K562 (cell line): ENCODE measurements around the gene MCM3. TPM values are rescaled to one million over a fixed set of nuclear protein-coding genes. Genes with fewer than 3 reads are reported as not detected.

Experiments used
- BRD9 ChIP-seq: fragments of 450-650 bp; IDR thresholded peaks from 2 replicates; pipeline ENCODE4 v1.6.1; 2018; ENCODE audit warnings: low read depth; ENCODE audit not compliant: partially characterized antibody
- CBFA2T3 ChIP-seq: fragments of 450-650 bp; IDR thresholded peaks from 2 replicates; pipeline ENCODE4 v1.6.1; 2017
- CHD2 ChIP-seq: IDR thresholded peaks from 2 replicates; pipeline ENCODE4 v1.6.1; 2011; ENCODE audit warnings: low read depth, low read length
- DPF2 ChIP-seq: fragments of 450-650 bp; IDR thresholded peaks from 2 replicates; pipeline ENCODE4 v1.6.1; 2016
- FOXK2 ChIP-seq, 2 experiments: fragments of 450-650 bp; IDR thresholded peaks in 1 of 2; conservative IDR thresholded peaks in 1 of 2; 2 replicates each; pipeline ENCODE4 v1.6.1; 2016; ENCODE audit warnings: low read depth in 2 of 2, mild to moderate bottlenecking in 1 of 2
- GABPB1 ChIP-seq: sonication (generic); formaldehyde crosslinking; IDR thresholded peaks from 2 replicates; pipeline ENCODE4 v1.8.0; 2022; ENCODE audit warnings: mild to moderate bottlenecking, missing genetic modification reagents
- GATA2 ChIP-seq: sonication (generic); formaldehyde crosslinking; IDR thresholded peaks from 2 replicates; pipeline ENCODE4 v1.4.0; 2020; ENCODE audit warnings: mild to moderate bottlenecking, missing genetic modification reagents
- LCOR ChIP-seq: sonication (generic); formaldehyde crosslinking; IDR thresholded peaks from 2 replicates; pipeline ENCODE4 v1.8.0; 2022; ENCODE audit warnings: mild to moderate bottlenecking, missing genetic modification reagents
- MEF2A ChIP-seq: IDR thresholded peaks from 2 replicates; pipeline ENCODE4 v1.6.1; 2011; ENCODE audit warnings: low read depth, mild to moderate bottlenecking, low read length, moderate library complexity; ENCODE audit not compliant: control insufficient read depth
- NBN ChIP-seq: fragments of 450-650 bp; IDR thresholded peaks from 2 replicates; pipeline ENCODE4 v1.6.1; 2016; ENCODE audit warnings: low read depth, mild to moderate bottlenecking
- NCOA2 ChIP-seq, 2 experiments: fragments of 450-650 bp; IDR thresholded peaks; 2 replicates each; pipeline ENCODE4 v1.6.1; 2018; ENCODE audit warnings: mild to moderate bottlenecking in 2 of 2, moderate library complexity in 1 of 2; ENCODE audit not compliant: partially characterized antibody in 2 of 2
- NCOR1 ChIP-seq: fragments of 450-650 bp; IDR thresholded peaks from 2 replicates; pipeline ENCODE4 v1.6.1; 2016; ENCODE audit warnings: mild to moderate bottlenecking, moderate library complexity
- NFRKB ChIP-seq: fragments of 450-650 bp; IDR thresholded peaks from 2 replicates; pipeline ENCODE4 v1.6.1; 2016; ENCODE audit warnings: low read depth
- SFPQ ChIP-seq: fragments of 200-400 bp; formaldehyde crosslinking; IDR thresholded peaks from 2 replicates; pipeline ENCODE4 v1.6.1; 2017; ENCODE audit warnings: mild to moderate bottlenecking, low read depth, low read length, moderate library complexity
- SMAD4 ChIP-seq: fragments of 250-450 bp; sonication (Bioruptor Pico); conservative IDR thresholded peaks from 2 replicates; pipeline ENCODE4 v1.8.0; 2021; ENCODE audit warnings: inconsistent platforms, mild to moderate bottlenecking, moderate library complexity
- TFAM ChIP-seq: fragments of 250-450 bp; sonication (Bioruptor Pico); conservative IDR thresholded peaks from 2 replicates; pipeline ENCODE4 v1.5.0; 2021; ENCODE audit warnings: mild to moderate bottlenecking, moderate library complexity
- THRA ChIP-seq: fragments of 450-650 bp; IDR thresholded peaks from 2 replicates; pipeline ENCODE4 v1.6.1; 2017; ENCODE audit warnings: mild to moderate bottlenecking, moderate library complexity
- TOE1 ChIP-seq, 2 experiments: fragments of 450-650 bp in 1 of 2; sonication (generic) in 1 of 2; formaldehyde crosslinking in 1 of 2; IDR thresholded peaks; 2 replicates each; pipeline versions ENCODE4 v1.7.1 to v1.8.0; 2016 to 2022; ENCODE audit warnings: borderline replicate concordance in 2 of 2, mild to moderate bottlenecking in 2 of 2, antibody characterized with exemption in 1 of 2, inconsistent platforms in 1 of 2, low read depth in 1 of 2, missing genetic modification reagents in 1 of 2, moderate library complexity in 1 of 2
- TRIM25 ChIP-seq: fragments of 450-650 bp; IDR thresholded peaks from 2 replicates; pipeline ENCODE4 v1.7.0; 2016; ENCODE audit warnings: borderline replicate concordance
- ZBTB9 ChIP-seq: fragments of 450-650 bp; formaldehyde crosslinking; IDR thresholded peaks from 2 replicates; pipeline ENCODE4 v1.4.0; 2020; ENCODE audit warnings: mild to moderate bottlenecking, moderate library complexity
- ZNF212 ChIP-seq: fragments of 450-650 bp; formaldehyde crosslinking; IDR thresholded peaks from 2 replicates; pipeline ENCODE4 v1.4.0; 2020; ENCODE audit warnings: mild to moderate bottlenecking
- ZSCAN32 ChIP-seq: fragments of 450-650 bp; formaldehyde crosslinking; IDR thresholded peaks from 2 replicates; pipeline ENCODE4 v1.4.0; 2020; ENCODE audit warnings: mild to moderate bottlenecking, moderate library complexity
- polyA plus RNA-seq, 8 experiments: library from polyadenylated mRNA; depleted of rRNA in 4 of 8; stranded (reverse) in 5 of 8; unstranded in 3 of 8; fragments of >200 nt; fragmentation: Nextera tagmentation in 2 of 8; fragmentation: Illumina TruSeq in 1 of 8; extraction: Ambion mirVana in 2 of 8; extraction: Trizol in 1 of 8; gene quantifications; 2 replicates each; pipeline versions ENCODE4 v1.2.1 to v1.2.3, GENCODE V29; 2011 to 2014; ENCODE audit warnings: inconsistent platforms in 1 of 8, missing spikeins in 1 of 8
- total RNA-seq, 7 experiments: library from RNA; depleted of rRNA in 6 of 7; stranded (reverse); fragments of >200 nt in 6 of 7; fragmentation: Illumina TruSeq in 2 of 7; extraction: Trizol in 2 of 7; gene quantifications; 2 replicates each; pipeline versions ENCODE4 v1.2.1 to v1.2.3, GENCODE V29; 2011 to 2021; ENCODE audit warnings: low replicate concordance in 1 of 7

Gene MCM3
- total and polyA plus RNA-seq, 9 of the 15 experiments (the other 6 are each of a cell fraction or from before 2014, with no cell fraction given) = 76.1 to 270 (median 250) TPM

- TF ChIP-seq LCOR (CRISPR knock-in tag) (no peak), TRIM25 (no peak), DPF2 (peak; percentile 35; the same call in 1 of the 2 replicates), GATA2 (CRISPR knock-in tag) (no peak), SMAD4 (CRISPR knock-in tag) (no peak), SFPQ (no peak), NCOR1 (no peak), GABPB1 (CRISPR knock-in tag) (no peak), THRA (no peak), FOXK2 (conservative IDR thresholded peaks at IDR 0.05 in 1 of 2, IDR thresholded peaks at IDR 0.05 in 1 of 2; ENCODE audit: low read depth in 2 of 2) (peak in 1 of 2 experiments; percentile 29; a peak in 1 of 4 replicates), TOE1 (IDR thresholded peaks at IDR 0.05; ENCODE audit: borderline replicate concordance) (no peak), TOE1 (CRISPR knock-in tag; IDR thresholded peaks at IDR 0.05; ENCODE audit: borderline replicate concordance, low read depth) (no peak), NFRKB (0 out of 2 replicates have a peak, but pooled peaks have one; percentile 2), ZSCAN32 (CRISPR knock-in tag) (no peak), MEF2A (no peak), CHD2 (no peak), BRD9 (peak; percentile 34), ZBTB9 (CRISPR knock-in tag) (no peak), NBN (peak; percentile 71; the same call in 1 of the 2 replicates), TFAM (CRISPR knock-in tag) (no peak), NCOA2 (IDR thresholded peaks at IDR 0.05; ENCODE audit: partially characterized antibody in 2 of 2) (no peak), CBFA2T3 (no peak), ZNF212 (no peak)
Observed at GRCh38 chr6:52285177-52286068, 881 bp upstream of the MCM3 start (continued).
